DMS 273 treated with DMSO at 0.1 percent for 48 hours (cell line): ENCODE data around the gene ASS1.

Experiments
- DNase-seq: peaks from one replicate; lab custom pipeline; 2025; lab: John Stamatoyannopoulos, UW

Gene ASS1

DNA sequence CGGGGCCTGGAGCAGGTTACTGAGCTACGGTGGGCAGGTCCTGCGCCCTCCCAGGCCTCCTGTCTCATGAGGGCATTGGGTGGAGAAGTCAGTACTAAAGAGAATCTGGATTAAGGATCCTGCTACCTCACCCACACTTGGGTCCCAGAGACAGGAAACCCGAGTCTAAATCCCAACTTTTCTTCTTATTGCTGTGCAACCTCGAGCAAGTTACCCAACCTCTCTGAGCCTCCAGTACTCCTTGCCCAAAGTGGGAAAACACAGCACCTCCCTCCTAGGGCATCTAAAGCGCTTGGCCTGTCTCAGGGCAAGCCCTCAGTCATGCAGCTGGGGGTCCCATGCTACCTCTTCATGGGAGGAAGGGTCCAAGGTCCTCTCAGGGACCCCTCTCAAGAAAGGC is 28.2 kb downstream of the ASS1 start:
- DNase-seq = no peak

GRCh38 chr9:130473566-130473965 is 28.8 kb downstream of the ASS1 start:
- DNase-seq = no peak

- DNase-seq = no peak
Measured at GRCh38 chr9:130474106-130474505, 29.3 kb downstream of the ASS1 start.

- DNase-seq = no peak
Measured at GRCh38 chr9:130476151-130476730, 31.5 kb downstream of the ASS1 start.

- no peak for DNase-seq
Measured at GRCh38 chr9:130477564-130477963, 32.8 kb downstream of the ASS1 start.

- DNase-seq = no peak
Measured at GRCh38 chr9:130478152-130478551, 33.4 kb downstream of the ASS1 start.

GRCh38 chr9:130478736-130479575 is 34.2 kb downstream of the ASS1 start:
- no peak for DNase-seq

DNA sequence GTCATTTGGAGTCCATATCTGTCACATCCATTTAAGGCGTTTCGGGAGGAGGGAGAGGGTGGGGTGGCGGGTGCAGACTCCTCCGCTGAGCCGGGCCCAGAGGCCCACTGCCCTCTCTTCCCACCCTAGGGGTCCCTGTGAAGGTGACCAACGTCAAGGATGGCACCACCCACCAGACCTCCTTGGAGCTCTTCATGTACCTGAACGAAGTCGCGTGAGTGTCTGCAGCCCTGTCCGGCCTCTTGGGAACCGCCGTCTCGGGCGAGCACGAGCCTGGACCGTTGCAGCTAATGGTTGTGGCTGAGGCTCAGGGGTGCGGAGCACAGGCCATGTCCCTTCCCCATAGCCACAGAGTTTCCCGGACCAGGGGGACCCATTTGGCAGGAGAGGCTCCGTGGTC is 34.8 kb downstream of the ASS1 start:
- DNase-seq = no peak

- DNase-seq = no peak
Measured at GRCh38 chr9:130480673-130481072, 35.9 kb downstream of the ASS1 start.

DNA sequence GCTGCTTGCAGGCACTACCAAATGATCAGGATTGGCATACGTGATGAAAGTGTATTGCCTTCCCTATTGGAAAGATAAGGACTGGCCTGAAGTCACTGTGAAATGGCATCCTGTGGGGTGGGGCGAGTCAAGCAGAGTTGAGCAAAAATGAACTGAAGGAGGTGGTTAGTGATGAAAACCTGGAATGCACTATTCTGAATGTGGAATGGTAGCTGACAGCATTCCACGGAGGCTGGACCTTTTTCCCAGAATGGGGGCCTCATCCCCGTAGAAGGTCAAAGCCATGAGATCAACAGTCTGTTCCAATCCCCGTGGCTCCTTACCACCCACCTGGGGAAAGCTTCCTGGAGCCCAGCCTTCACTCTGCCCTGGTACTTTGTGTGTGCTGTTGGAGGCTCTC is 37.7 kb downstream of the ASS1 start:
- DNase-seq = no peak

- no peak for DNase-seq
Measured at GRCh38 chr9:130483371-130483971, 38.7 kb downstream of the ASS1 start.

GRCh38 chr9:130484362-130485072 is 39.8 kb downstream of the ASS1 start:
- DNase-seq = no peak

DNA sequence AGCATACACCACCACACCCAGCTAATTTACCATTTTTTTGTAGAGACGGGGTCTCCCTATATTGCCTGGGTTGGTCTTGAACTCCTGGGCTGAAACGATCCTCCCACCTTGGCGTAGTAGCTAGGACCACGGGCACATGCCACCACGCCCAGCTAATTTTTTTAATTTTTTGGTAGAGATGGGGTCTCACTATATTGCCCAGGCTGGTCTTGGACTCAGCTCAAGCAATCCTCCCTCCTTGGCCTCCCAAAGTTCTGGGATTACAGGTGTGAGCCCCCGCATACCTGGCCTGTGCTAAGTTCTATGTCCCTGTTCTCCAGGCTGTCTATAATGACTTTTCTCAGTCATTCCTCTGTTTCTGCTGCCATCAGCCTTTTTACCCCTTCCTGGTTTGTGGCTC is 41.3 kb downstream of the ASS1 start:
- no peak for DNase-seq

DNA sequence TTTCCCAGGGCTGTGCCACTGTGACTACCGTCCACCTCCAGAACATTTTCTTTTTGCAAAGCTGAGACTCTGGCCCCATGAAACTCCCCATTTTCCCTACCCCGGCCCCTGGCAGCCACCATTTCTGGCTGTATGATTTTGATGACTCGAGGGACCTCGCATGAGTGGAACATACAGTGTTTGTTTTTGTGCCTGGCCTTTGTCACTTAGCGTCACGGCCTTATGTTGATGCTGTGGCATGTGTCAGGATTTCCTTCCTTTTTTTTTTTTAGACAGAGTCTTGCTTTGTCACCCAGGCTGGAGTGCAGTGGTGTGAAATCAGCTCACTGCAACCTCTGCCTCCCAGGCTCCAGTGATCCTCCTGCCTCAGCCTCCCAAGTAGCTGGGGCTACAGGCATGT is 42.7 kb downstream of the ASS1 start:
- DNase-seq = no peak

DNA sequence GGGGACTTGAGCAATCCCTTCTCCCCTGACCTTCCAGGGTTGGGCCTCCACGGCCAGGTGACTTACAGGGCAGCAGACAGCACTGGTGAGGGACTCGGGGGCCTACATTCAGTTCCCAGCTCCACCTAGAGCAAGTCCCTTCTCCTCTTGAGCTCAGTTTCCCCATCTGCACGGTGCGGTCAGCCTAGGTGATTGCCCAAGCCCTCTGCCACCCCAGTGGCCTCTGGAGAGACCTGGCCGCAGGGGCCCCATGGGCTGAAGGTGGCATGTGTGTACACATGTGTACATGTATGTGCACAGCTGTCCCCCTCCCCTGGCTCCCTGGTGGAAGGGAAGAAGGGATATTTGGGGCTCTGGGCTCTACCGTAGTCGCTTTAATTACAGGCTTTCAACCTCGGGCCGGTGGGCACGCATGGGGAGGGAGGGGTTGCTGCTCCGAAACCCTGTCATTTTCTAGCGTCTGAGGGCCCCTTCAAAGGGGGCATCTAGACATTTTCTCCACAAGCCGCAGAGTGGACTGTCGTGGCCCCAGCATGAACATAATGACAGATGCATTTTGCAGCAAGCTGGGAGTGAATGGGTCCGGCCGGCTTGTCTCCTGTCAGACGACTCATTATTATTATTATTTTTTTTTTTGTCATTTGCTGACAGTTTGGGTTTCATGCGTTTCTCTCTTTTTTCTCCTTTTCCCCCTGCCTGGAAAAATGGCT is 44.0 kb downstream of the ASS1 start:
- DNase-seq = no peak

DNA sequence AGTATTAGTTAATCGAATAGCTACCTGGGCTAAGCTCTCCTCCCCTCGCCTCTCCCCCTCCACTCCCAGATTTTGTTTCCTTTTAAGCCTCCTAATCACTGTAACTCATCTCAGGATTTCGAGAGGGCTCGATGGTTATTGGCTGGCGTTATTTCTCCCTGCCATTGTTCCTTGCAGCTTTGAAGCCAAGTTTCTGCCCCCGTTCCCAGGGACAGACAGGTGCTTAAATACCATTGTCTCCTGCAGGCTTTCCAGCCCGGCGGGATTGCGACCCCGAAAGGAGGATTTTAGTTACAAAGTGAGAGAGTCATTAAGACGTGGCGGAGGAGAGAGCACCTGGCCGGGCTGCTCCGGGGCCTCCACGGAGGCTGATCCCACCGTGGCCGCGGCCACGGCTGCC is 46.2 kb downstream of the ASS1 start:
- DNase-seq = no peak

DNA sequence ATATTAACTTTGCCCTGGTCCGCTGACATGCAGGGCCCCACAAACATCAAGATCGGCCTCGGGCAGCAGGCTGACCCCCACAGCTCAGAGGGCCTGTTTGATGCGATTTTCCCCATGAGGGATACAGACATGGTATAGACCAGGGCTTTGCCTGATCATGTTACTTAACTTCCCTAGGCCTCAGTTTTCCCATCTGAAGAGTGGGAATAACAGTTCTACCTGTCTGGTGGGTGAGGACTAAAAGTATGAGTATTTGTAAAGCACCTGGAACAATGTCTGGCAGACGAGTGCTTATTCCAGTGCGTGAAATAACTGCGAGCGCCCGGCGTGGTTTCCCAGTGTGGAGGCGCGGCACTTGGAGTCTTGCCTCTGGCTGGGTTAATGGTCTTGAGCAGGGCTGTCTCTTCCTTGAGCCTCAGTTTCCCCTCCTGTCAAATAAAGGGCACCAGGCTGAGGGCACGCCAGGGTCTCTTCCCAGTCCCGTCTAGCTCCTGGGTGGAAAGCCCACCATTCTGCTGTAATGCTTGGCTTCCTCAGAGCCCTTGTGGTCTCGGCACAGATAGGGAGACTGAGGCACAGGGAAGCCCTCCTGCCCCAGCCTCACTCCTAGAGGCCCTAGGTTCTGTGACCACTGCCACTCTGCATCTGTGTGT is 47.2 kb downstream of the ASS1 start:
- DNase-seq = no peak

DNA sequence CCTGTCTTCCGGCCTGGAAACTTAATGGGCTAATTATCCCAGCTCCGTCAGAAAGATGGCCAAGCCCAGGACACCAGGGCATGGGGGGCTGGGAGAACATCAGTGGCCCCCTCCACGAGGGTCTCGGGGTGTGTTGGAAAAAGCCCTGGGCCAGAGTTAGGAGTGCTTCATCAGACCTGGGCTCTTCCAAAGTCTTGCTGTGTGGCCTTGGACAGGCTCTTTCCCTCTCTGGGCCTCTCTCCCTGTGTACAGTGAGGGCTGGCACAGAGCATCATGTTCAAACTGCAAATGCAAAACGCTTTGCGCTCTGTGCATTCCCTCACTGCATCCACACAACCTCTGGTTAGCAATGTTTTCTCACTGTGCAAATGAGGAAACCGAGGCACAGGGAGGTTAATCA is 48.3 kb downstream of the ASS1 start:
- DNase-seq = no peak

DNA sequence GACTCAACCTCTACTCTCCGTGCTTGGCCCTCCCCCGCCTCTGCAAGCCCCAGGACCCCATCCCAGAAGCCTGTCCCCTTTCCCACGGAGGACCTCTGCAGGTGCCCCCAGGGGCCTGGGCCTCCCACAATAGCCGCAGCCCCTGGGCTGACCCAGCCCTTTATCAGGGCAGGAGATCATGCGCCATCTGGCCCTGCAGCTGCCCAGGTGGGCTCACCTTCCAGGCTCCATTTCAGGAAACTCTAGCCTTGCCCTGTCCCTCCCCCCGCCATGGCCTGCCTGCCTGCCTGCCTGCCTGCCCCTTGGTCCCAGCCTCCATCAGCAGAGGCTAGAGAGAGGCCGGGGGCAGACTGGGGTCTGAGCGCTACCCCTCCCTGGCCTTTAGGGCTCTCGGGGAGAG is 48.7 kb downstream of the ASS1 start:
- no peak for DNase-seq

DNA sequence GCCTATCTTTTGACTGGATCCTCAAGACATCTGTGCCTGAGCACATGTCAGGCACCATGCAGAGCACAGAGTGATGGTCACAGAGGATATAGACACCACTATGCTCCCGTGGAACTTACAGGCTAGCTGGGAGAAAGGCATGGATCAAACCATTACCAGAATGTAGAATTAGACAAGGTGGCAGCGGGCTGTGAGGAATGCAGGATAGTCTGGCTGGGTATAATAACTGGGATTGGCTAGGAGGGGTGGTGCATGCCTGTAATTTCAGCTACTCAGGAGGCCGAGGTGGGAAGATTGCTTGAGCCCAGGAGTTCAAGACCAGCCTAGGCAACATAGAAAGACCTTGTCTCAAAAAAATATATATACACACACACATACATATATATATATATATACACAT is 50.3 kb downstream of the ASS1 start:
- DNase-seq = no peak

DNA sequence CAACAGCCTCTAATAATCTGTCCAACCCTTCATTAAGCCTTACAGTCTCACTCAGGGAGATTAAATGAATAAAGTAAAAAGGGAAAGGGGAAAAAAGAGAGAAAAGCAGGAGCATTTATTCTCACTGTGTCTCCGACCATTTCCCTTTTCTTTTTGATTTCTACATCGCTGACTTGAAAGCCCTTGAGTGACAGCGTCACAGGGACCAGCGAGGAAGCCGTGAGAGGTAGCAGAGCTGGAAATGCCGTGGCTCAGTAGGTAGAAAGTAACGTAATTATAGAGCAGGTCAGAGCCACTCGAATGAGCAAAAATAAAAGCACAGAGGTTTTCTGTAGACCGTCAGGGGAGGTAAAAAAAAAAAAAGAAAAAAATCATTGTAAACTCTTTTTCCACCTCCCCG is 52.4 kb downstream of the ASS1 start:
- DNase-seq = no peak
